Measurements from ENCODE around the gene RAB11FIP4.
"Not testable (repeated sequence)": the region's sequence is repeated elsewhere in the genome, so short reads cannot be mapped to it uniquely, and the experiment has no call there.

Gene RAB11FIP4

GRCh38 chr17:31391496-31391949, at the start of gene RAB11FIP4:
Gene RAB11FIP4, plus strand, starts transcription at chr17:31391675. Its CDS starts 178 bp downstream, at chr17:31391853.
- DNase-seq (ENCODE audit: low read depth in 4 of 4, low spot score in 1 of 4) = no peak

GRCh38 chr17:31345191-31345747, 46.2 kb upstream of the RAB11FIP4 start:
- DNase-seq (ENCODE audit: low read depth in 4 of 4, low spot score in 1 of 4) = not testable (repeated sequence)

- DNase-seq (ENCODE audit: low read depth in 4 of 4, low spot score in 1 of 4) = no peak
These were observed 42.0 kb upstream of the RAB11FIP4 start for GRCh38 chr17:31349454-31349853.

- DNase-seq (ENCODE audit: low read depth in 4 of 4, low spot score in 1 of 4) = no peak
These were observed 35.5 kb upstream of the RAB11FIP4 start for GRCh38 chr17:31355935-31356334.

- DNase-seq (ENCODE audit: low read depth in 4 of 4, low spot score in 1 of 4) = no peak
These were observed 34.4 kb upstream of the RAB11FIP4 start for GRCh38 chr17:31357091-31357490.

- DNase-seq (ENCODE audit: low read depth in 4 of 4, low spot score in 1 of 4) = no peak
These were observed 33.6 kb upstream of the RAB11FIP4 start for GRCh38 chr17:31357839-31358394.

GRCh38 chr17:31364012-31364411, 27.5 kb upstream of the RAB11FIP4 start:
- no peak for DNase-seq (ENCODE audit: low read depth in 4 of 4, low spot score in 1 of 4)

GRCh38 chr17:31366088-31366487, 25.4 kb upstream of the RAB11FIP4 start:
- no peak for DNase-seq (ENCODE audit: low read depth in 4 of 4, low spot score in 1 of 4)

- no peak for DNase-seq (ENCODE audit: low read depth in 4 of 4, low spot score in 1 of 4)
These were observed 22.2 kb upstream of the RAB11FIP4 start for GRCh38 chr17:31369266-31369665.

- DNase-seq (ENCODE audit: low read depth in 4 of 4, low spot score in 1 of 4) = no peak
These were observed 19.9 kb upstream of the RAB11FIP4 start for GRCh38 chr17:31371511-31372097.

GRCh38 chr17:31373150-31374093, 18.1 kb upstream of the RAB11FIP4 start:
- DNase-seq (ENCODE audit: low read depth in 4 of 4, low spot score in 1 of 4) = no peak

GRCh38 chr17:31374094-31374447, 17.4 kb upstream of the RAB11FIP4 start:
- DNase-seq (ENCODE audit: low read depth in 4 of 4, low spot score in 1 of 4) = no peak

- DNase-seq (ENCODE audit: low read depth in 4 of 4, low spot score in 1 of 4) = no peak
These were observed 17.0 kb upstream of the RAB11FIP4 start for GRCh38 chr17:31374503-31374902.

- DNase-seq (ENCODE audit: low read depth in 4 of 4, low spot score in 1 of 4) = no peak
These were observed 12.8 kb upstream of the RAB11FIP4 start for GRCh38 chr17:31378638-31379037.

- no peak for DNase-seq (ENCODE audit: low read depth in 4 of 4, low spot score in 1 of 4)
These were observed 11.8 kb upstream of the RAB11FIP4 start for GRCh38 chr17:31379597-31380205.

GRCh38 chr17:31381165-31381668, 10.3 kb upstream of the RAB11FIP4 start:
- no peak for DNase-seq (ENCODE audit: low read depth in 4 of 4, low spot score in 1 of 4)

GRCh38 chr17:31382668-31383275, 8.7 kb upstream of the RAB11FIP4 start:
- not testable (repeated sequence) for DNase-seq (ENCODE audit: low read depth in 4 of 4, low spot score in 1 of 4)

- not testable (repeated sequence) for DNase-seq (ENCODE audit: low read depth in 4 of 4, low spot score in 1 of 4)
These were observed 8.0 kb upstream of the RAB11FIP4 start for GRCh38 chr17:31383488-31383887.

GRCh38 chr17:31385428-31386285, 5.8 kb upstream of the RAB11FIP4 start:
- no peak for DNase-seq (ENCODE audit: low read depth in 4 of 4, low spot score in 1 of 4)

All from stimulated activated CD4-positive, alpha-beta T cell treated with anti-CD3 and anti-CD28 coated beads, Interleukin-1b, Interleukin-23, amount 100 ng/mL, for 24 hours (primary cell).